Stimulated activated CD4-positive, alpha-beta T cell treated with anti-CD3 and anti-CD28 coated beads, Interleukin-4, amount 100 ng/mL, for 24 hours (primary cell): ENCODE results near the gene GLTPD2.
"Not testable (repeated sequence)": the region's sequence is repeated elsewhere in the genome, so short reads cannot be mapped to it uniquely, and the experiment has no call there.

Experiments
- DNase-seq: peaks from one replicate; pipeline ENCODE4 v3.0.0-alpha.2; 2020

Gene GLTPD2

DNA sequence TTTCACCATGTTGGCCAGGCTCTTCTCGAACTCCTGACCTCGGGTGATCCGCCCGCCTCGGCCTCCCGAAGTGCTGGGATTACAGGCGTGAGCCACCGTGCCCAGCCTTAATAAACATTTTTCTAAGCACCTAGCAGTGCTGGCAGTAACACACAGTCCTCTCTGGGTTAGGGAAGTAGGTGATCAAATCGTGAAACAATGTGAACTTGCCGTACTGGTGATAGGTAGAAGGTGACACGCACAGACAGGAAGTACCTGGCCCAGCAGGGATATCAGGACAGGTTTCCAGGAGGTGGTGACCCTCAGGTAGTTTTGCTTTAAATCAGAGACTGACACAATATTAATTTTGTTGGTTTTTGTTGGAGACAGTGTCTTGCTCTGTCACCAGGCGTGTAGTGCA, 22.7 kb downstream of the GLTPD2 start:
- no peak for DNase-seq

DNA sequence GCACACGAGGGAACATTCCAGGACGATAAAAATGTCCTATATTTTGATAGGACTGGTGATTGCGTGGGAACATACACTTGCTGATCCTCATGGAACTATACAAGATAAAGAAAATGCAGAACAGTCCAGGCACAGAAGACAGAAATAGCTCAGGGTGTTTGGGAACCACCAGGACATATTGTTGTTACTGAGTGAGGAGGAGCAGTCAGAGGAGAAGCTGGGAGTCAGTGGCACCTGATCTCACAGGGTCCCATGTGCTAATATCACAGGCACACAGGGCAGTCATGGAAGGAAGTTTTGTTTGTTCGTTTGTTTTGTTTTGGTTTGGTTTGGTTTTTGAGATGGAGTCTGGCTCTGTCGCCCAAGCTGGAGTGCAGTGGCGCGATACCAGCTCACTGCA, 23.9 kb downstream of the GLTPD2 start:
- no peak for DNase-seq

DNA sequence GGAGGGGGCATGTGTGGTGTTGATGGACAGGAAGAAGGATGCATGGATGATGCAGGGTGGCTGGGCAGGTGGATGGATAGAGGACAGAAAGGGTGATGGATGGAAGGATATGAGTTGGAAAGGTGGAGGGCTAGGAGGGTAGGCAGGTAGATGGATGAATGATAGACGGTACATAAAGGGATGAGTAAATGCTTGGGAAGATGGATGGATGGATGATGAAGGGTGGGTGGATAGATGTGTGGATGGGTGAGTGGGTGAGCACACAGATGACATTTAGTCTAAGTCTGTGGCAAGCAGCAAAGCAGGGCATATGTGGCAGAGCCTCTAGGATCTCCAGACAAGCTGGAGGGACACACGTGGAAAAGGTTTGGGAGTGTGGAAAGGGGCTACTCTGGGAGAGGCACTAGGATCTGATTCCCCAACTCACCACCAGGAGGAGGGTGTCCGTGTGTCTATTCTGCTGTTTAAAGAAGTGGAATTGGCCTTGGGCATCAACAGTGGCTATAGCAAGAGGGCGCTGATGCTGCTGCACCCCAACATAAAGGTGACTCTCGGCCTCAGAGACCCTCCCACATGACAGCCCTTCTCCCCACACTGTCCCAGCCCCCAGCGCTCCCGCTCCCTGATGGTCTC, 26.4 kb downstream of the GLTPD2 start:
- no peak for DNase-seq

DNA sequence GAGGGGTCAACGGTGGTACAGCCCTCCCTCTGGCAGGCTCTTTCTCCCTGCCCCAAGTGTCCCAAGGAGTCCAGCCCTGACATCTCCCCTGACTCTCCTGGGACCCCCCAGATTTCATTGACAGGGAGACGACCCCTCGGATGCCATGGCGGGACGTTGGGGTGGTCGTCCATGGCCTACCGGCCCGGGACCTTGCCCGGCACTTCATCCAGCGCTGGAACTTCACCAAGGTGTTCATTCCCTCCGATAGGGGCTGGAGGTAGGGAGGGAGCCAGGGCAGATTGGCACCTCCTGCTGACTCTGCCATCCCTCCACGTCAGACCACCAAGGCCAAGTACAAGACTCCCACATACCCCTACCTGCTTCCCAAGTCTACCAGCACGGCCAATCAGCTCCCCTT, 28.1 kb downstream of the GLTPD2 start:
- DNase-seq: no peak

DNA sequence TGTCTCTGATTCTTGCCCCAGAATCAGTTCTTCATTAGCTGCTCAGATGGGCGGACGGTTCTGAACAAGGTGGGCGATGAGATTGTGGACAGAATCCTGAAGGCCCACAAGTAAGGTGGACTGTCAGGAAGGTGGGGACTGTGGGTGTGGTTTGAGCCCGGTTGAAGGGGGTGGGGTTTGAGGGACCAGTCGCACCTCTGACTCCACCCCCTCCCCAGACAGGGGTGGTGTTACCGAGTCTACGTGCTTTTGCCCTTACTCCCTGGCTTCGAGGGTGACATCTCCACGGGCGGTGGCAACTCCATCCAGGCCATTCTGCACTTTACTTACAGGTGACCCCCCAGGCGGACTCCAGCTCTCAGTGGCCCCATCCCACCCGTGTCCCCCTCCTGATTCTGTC, 29.5 kb downstream of the GLTPD2 start:
- DNase-seq: no peak

DNA sequence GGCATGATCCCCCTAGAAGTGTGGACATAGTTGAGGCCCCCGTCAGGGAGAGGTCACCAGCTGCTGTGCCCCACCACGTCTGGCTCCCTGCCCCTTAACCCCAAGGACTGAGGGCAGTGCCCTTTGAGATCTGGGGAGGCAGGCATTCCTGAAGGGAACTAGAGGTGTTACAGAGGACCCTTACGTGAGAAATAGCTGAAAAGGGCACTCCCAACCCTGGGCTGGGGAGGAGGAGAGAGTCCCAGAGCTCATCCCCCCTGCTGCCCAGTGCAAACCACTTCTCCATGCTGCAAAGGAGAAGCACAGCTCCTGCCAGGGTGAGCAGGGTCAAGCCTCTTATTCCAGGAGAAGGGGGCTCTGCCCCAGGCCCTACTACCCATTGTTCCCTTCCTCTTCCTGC, 34.1 kb downstream of the GLTPD2 start:
- no peak for DNase-seq

DNA sequence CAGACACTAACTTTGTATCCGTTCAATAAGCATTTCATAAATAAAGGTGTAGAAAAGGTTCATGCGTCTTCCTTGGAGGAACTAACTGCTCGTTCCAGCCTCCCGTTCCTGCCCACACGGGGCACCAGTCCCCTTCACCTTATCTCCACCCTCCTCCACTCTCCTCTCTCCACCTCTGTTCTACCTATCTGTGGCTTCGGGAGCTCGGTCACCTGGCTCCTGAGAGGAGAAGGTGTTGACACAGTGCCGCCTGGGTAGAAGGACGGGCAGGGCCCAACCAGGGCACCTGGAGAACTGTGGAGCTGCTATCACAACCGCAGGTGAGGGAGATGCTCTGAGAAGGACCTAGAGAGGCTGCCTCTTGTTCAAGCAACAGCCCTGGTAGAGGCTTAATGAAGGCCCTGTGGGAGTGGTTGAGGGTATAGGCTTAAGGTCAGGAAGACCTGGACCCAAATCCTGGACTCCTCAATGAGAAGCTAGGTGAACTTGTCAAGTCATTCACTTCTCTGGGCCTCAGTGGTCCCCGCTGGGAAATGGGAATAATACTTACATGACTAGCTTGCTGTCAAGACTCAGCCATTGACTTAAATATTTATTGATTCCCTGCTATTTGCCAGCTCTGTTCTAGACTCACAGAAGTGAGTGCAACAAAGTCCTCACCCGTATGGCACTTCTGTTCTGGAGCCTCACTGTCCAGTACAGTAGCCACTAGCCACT, 34.8 kb downstream of the GLTPD2 start:
- DNase-seq: no peak

DNA sequence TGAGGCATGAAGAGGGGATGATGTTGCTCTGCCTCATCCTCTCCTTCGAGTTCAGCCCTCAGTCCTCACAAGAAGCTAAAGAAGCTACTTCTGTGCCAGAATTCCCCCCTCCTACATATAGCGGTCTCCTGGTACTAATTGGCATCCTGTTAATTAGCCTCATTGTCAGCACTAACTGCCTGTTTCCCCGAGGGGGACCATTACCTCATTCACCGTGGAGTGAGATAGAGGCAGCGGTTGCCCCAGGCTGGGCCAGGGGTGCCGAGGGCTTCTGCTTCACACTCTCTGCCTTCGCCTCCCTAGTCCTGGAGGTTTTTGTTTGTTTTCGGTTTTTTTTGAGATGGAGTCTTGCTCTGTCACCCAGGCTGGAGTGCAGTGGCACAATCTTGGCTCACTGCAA, 38.6 kb downstream of the GLTPD2 start:
- no peak for DNase-seq

DNA sequence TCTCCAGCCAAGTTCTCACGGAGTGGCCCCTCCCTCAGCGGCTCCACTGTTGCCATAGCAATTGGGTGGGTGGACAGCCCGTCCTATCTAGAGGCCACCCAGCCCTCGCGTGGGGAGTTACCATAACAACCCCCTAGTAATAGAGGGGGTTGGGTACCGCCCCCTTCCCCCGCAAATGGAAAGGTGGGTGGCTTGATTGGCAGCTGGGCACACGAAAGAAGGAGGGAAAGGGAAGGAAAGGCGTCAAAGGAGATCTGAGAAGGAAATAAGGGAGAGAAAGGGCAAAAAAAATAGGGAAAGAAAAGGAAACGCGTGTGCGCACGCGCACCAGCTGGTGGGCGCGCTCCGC, 44.0 kb downstream of the GLTPD2 start:
- DNase-seq: not testable (repeated sequence)

DNA sequence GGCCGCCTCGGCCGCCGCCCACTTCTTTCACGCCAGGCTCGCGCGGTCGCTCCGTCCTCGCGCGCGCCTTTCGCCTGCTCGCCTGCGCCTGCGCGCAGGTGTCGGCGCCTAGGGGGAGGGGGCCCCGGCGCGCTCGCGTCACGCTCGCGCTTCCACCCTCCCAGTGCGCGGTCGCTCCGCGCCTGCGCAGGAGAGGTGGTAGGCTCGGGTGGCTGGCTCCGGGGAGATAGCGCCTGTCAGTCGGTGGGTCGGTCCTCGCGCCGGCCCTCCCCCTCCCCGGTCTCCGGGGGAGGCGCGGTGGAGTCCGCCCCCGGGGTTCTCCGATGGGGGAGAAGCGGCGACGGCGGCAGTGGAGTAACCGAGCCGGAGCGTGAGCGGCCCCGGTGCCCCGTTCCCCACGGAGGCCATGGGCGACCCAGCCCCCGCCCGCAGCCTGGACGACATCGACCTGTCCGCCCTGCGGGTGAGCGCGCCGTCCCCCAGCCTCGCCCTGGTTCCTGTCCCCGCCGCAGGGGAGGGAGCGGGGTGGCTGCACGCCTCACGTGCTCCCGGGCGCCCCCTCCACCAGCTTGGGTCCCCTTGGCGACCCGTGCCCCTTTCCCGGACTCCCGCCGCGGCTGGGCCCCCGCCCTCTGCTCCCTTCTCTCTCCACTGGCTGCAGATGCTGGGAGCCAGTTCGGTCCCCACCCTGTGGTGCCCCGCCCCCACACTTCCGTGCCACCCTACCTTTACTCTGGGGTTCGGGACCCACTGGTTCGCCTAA, 44.6 kb downstream of the GLTPD2 start, which contains the start of gene MINK1:
Gene MINK1, plus strand, starts transcription at position 163 of the 763 bp plus-strand sequence. Its CDS starts 244 bp downstream, at position 407.
- DNase-seq: peak; percentile 86

DNA sequence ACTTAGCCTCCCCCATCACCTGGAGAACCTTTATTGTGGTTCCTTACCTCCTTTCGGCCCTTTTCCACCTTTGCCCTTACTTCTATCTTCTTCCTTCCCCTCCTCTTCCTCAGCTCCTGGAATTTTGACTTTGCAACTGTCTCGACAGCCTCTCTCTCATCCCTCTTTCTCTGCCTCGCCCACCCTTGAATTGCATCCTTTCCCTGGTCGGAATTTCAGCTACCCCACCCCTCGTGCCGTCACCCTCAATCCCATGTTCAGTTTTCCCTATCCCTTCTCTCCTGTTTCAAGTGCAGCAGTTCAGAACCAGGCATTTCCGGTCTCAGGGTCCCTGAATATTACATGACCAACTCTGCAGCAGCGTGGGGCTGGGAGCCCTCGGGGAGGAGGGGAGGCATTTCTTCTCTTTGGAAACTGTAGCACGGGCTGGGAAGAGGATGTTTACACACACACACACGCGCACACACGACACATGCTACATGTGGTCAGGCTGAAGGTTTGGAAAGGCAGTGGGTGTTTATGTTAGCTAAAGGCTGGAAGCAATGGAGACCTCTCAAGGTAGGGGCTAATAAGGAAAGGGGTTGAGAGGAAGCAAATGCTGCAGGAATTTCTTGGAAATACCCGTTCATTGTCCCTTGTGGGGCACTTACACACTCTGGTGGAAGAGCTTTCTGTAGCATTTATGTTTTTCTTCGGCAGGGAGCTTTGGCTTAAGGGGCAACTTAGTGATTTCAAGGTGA, 45.3 kb downstream of the GLTPD2 start:
- no peak for DNase-seq

DNA sequence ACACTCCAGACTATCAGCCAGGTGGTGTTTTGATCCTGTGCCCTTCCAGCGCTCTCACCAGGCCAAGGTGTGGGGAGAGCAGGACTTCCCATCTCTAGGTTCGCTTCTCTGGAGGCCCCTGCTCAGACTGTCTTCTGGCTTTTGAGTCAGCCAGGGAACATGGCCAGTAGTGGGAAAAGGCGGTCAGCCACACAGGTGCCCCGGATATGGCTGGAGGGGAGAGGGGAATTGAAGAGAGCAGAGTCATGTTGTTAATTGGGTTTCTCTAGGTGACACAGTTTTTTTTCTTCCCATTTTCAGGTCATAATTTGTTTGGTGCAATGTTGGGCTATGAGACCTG, 45.9 kb downstream of the GLTPD2 start:
- DNase-seq: no peak

DNA sequence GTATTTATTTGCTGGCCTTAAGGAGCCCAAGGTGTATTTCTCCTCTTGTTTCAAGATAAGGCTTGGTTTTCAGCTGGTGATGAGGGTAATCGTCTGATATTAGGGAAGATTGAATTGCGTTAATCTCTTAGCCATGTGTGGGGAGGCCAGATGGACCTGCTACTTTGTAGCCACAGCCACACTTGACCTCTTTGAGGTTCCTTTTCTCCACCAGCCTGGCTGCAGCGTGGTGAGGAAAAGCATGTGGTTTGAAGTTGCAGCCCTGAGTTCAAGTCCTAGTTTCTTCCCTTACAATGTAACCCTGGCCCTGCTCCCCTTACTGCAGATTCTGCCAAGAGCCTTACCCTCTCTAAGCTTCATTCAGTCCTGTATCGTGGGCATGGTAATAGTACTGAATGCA, 47.5 kb downstream of the GLTPD2 start:
- DNase-seq: no peak

DNA sequence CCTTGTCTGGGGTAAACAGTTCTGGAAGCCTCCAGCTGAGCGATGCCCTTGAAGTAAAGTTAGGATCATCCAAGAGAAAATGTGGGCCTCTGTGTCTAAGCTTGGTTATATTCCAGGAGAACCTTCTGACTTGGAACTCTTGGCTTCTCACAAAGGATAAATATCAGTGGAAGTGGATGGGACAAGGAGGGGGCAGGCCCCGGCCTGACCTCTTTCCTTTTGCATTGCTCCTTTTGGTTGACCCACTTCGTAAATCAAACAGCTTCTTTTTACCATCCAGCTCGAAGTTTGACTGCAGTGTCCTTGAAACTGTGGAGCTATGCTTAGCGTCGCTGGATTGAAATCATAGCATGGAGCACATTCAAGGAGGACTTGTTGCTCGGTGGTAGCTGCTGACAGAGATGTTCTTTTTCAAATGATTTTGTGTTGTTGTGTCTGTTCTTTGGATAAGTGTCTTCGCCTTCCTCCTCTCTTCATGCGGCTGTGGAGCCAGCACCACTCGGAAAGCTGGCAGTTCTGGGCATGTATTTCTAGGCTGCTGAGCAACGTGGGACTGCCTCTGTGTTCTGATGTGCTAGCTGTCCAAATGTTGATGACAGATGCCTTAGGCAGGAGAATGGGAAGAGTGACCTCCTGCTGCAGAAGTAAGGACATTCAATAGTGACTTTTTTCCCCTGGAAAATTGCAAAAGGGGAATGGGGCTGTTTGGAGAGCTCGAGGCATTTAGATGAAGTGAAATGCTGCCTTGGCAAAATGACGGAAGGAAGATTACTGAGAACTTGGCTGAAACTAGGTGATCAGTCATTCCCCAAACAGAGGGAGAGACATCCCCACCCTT, 48.9 kb downstream of the GLTPD2 start:
- no peak for DNase-seq

DNA sequence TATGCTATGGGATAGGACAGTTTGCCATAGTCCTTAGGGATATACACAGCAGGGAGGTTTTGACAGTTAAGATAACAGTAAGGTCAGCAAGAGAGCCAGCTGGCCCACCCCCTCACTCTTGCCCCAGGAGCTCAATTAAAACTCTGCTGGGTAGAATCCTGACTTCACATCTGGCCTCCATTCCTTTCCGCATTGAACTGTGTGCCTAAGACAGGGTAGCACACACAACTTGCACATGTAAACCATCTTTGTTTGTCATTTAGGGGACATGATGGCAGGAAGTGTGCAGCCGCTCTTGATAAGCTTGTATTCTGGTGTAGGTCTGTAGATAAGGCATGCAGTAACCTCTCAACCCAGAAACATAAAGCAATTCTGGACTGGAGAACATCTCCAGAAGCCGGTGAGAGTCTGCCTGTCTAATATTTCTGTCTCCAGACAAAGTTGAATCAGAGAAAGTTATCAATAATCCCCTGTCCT, 49.6 kb downstream of the GLTPD2 start:
- DNase-seq: no peak

DNA sequence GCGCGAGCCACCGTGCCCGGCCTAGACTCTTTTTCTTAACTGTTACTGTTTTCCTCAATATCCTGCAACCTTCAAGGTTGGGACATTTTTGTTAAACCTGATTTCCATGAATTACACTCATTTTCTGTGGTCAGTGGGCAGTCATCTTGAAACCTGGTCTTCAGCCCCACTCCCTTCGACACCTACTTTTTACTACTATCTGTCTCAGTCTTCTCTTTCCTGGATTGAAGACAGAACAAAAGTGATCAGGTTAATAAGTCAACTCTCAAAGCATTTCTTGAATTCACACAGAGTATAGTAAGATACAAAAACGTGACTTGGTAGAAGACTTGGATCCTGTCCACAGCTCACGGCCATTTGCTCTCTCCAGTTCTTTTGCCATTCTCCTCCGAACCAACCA, 50.5 kb downstream of the GLTPD2 start:
- no peak for DNase-seq
